ENCODE results near the gene APBA3. TPM values are rescaled to one million over a fixed set of nuclear protein-coding genes. Genes with fewer than 3 reads are reported as not detected.

APBA3 gene
- total and polyA plus RNA-seq, 2 experiments from 2014 or later: 17.2 to 31.8 TPM

DNA sequence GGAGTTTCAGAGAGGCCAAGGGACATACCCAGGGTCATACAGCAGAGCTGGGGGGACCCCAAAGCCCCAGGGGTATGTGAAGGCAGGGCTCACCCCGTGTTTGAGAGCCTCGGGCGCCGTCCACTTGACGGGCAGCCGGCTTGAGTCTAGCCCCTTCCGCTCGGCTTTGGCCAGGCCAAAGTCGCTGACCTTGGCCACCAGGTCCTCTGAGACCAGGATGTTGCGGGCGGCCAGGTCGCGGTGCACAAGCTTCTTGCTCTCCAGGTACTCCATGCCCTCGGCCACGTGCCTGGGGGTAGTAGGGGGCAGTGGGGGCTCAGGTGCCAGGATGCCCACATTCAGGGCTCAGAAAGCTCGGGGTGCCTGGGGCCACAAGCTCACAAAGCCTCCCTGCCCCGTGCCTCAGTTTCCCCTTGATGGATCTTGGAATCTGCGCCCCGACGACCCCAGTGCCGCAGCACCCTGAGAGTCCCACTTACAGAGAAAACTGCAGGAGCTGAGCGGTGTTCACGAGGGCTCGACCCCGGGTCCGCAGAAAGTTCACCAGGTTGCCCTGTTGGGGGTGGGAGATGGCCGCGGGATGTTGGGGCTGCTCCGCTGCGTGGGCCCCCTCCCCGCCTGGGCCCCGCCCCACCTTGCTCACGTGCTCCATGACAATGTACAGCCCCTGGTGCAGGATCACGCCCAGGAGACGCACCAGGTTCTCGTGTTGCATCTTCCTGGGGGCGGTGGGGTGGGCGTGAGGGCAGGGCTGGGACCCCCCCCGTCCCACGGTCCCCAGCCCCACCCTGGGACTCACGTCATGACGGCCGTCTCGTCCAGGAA is 17.6 kb upstream of the APBA3 start (continued):
- TF ChIP-seq REST (IDR thresholded peaks at IDR 0.05; ENCODE audit: unreplicated experiment): no peak
- TF ChIP-seq POLR2AphosphoS5 (IDR thresholded peaks at IDR 0.05; ENCODE audit: low read depth): no peak
- TF ChIP-seq, protein P1, sequence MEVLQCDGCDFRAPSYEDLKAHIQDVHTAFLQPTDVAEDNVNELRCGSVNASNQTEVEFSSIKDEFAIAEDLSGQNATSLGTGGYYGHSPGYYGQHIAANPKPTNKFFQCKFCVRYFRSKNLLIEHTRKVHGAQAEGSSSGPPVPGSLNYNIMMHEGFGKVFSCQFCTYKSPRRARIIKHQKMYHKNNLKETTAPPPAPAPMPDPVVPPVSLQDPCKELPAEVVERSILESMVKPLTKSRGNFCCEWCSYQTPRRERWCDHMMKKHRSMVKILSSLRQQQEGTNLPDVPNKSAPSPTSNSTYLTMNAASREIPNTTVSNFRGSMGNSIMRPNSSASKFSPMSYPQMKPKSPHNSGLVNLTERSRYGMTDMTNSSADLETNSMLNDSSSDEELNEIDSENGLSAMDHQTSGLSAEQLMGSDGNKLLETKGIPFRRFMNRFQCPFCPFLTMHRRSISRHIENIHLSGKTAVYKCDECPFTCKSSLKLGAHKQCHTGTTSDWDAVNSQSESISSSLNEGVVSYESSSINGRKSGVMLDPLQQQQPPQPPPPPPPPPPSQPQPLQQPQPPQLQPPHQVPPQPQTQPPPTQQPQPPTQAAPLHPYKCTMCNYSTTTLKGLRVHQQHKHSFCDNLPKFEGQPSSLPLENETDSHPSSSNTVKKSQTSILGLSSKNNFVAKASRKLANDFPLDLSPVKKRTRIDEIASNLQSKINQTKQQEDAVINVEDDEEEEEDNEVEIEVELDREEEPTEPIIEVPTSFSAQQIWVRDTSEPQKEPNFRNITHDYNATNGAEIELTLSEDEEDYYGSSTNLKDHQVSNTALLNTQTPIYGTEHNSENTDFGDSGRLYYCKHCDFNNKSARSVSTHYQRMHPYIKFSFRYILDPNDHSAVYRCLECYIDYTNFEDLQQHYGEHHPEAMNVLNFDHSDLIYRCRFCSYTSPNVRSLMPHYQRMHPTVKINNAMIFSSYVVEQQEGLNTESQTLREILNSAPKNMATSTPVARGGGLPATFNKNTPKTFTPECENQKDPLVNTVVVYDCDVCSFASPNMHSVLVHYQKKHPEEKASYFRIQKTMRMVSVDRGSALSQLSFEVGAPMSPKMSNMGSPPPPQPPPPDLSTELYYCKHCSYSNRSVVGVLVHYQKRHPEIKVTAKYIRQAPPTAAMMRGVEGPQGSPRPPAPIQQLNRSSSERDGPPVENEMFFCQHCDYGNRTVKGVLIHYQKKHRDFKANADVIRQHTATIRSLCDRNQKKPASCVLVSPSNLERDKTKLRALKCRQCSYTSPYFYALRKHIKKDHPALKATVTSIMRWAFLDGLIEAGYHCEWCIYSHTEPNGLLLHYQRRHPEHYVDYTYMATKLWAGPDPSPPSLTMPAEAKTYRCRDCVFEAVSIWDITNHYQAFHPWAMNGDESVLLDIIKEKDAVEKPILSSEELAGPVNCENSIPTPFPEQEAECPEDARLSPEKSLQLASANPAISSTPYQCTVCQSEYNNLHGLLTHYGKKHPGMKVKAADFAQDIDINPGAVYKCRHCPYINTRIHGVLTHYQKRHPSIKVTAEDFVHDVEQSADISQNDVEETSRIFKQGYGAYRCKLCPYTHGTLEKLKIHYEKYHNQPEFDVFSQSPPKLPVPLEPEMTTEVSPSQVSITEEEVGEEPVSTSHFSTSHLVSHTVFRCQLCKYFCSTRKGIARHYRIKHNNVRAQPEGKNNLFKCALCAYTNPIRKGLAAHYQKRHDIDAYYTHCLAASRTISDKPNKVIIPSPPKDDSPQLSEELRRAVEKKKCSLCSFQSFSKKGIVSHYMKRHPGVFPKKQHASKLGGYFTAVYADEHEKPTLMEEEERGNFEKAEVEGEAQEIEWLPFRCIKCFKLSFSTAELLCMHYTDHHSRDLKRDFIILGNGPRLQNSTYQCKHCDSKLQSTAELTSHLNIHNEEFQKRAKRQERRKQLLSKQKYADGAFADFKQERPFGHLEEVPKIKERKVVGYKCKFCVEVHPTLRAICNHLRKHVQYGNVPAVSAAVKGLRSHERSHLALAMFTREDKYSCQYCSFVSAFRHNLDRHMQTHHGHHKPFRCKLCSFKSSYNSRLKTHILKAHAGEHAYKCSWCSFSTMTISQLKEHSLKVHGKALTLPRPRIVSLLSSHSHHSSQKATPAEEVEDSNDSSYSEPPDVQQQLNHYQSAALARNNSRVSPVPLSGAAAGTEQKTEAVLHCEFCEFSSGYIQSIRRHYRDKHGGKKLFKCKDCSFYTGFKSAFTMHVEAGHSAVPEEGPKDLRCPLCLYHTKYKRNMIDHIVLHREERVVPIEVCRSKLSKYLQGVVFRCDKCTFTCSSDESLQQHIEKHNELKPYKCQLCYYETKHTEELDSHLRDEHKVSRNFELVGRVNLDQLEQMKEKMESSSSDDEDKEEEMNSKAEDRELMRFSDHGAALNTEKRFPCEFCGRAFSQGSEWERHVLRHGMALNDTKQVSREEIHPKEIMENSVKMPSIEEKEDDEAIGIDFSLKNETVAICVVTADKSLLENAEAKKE (CRISPR knock-in tag; IDR thresholded peaks at IDR 0.05): no peak

Data from GM23338 (cell line).